HL-60/S4 treated with retinoic acid at 250 ng/mL for 4 days and 3 days (cell line): ENCODE measurements around the gene CDH6.

ENCODE experiments used
- in situ Hi-C: fragments of 300-500 bp; cut with MboI; formaldehyde crosslinking; loops from 2 replicates; pipeline ENCODE4 v1.7.0; 2022; ENCODE audit warnings: low sequenced_read_pairs

The CDH6 gene

GRCh38 chr5:31244921-31245320 is 51.4 kb downstream of the CDH6 start:
- in situ Hi-C loops: no loop called here

GRCh38 chr5:31247381-31247780 is 53.9 kb downstream of the CDH6 start:
- in situ Hi-C loops: no loop called here

GRCh38 chr5:31250201-31250600 is 56.7 kb downstream of the CDH6 start:
- in situ Hi-C loops: no loop called here

GRCh38 chr5:31251032-31251431 is 57.5 kb downstream of the CDH6 start:
- in situ Hi-C loops: no loop called here

- in situ Hi-C loops: no loop called here
These were observed 61.6 kb downstream of the CDH6 start for GRCh38 chr5:31255041-31255440.

GRCh38 chr5:31268256-31268655 is 74.8 kb downstream of the CDH6 start:
- in situ Hi-C loops: no loop called here

- in situ Hi-C loops: no loop called here
These were observed 75.2 kb downstream of the CDH6 start for GRCh38 chr5:31268686-31269085.

- in situ Hi-C loops: no loop called here
These were observed 75.8 kb downstream of the CDH6 start for GRCh38 chr5:31269259-31269658.

- in situ Hi-C loops: no loop called here
These were observed 76.9 kb downstream of the CDH6 start for GRCh38 chr5:31270396-31270795.

GRCh38 chr5:31271567-31271966 is 78.1 kb downstream of the CDH6 start:
- in situ Hi-C loops: no loop called here

- in situ Hi-C loops: no loop called here
These were observed 79.7 kb downstream of the CDH6 start for GRCh38 chr5:31273161-31273560.

GRCh38 chr5:31273631-31274378 is 80.3 kb downstream of the CDH6 start:
- in situ Hi-C loops: no loop called here

- in situ Hi-C loops: no loop called here
These were observed 86.7 kb downstream of the CDH6 start for GRCh38 chr5:31280210-31280609.

- in situ Hi-C loops: no loop called here
These were observed 89.8 kb downstream of the CDH6 start for GRCh38 chr5:31283326-31283725.

- in situ Hi-C loops: no loop called here
These were observed 91.5 kb downstream of the CDH6 start for GRCh38 chr5:31285025-31285424.

GRCh38 chr5:31287985-31288384 is 94.5 kb downstream of the CDH6 start:
- in situ Hi-C loops: no loop called here

- in situ Hi-C loops: no loop called here
These were observed 95.9 kb downstream of the CDH6 start for GRCh38 chr5:31289429-31289828.

GRCh38 chr5:31291323-31291854 is 97.9 kb downstream of the CDH6 start:
- in situ Hi-C loops: no loop called here

GRCh38 chr5:31300501-31300900 is 107.0 kb downstream of the CDH6 start:
- in situ Hi-C loops: no loop called here

- in situ Hi-C loops: no loop called here
These were observed 108.3 kb downstream of the CDH6 start for GRCh38 chr5:31301833-31302232.

- in situ Hi-C loops: no loop called here
These were observed 110.2 kb downstream of the CDH6 start for GRCh38 chr5:31303688-31304087.

- in situ Hi-C loops: no loop called here
These were observed 124.2 kb downstream of the CDH6 start for GRCh38 chr5:31317665-31318064.

GRCh38 chr5:31319335-31319734 is 125.8 kb downstream of the CDH6 start:
- in situ Hi-C loops: no loop called here
